SK-N-SH (cell line): Measurements from ENCODE around the gene ABCA4. TPM values are rescaled to one million over a fixed set of nuclear protein-coding genes. Genes with fewer than 3 reads are reported as not detected.

ENCODE experiments used
- CTCF ChIA-PET: fragments of 300-600, 350-600 bp; formaldehyde crosslinking; extraction: SDS; loops from one replicate; lab custom pipeline; 2021; lab: Yijun Ruan, JAX
- POLR2A ChIA-PET: fragments of 350-600 bp; sonication (Branson Sonifier 250); formaldehyde crosslinking; extraction: SDS; loops from one replicate; lab custom pipeline; 2020; ENCODE audit warnings: antibody characterized with exemption, inconsistent platforms; lab: Yijun Ruan, JAX
- DNase-seq: peaks from one replicate; pipeline ENCODE4 v3.0.0; 2012
- H2AFZ ChIP-seq: fragments of 200-600 bp; sonication (generic); 2 replicates; pipeline ENCODE4 v1.8.1; 2016; ENCODE audit warnings: antibody characterized with exemption, mild to moderate bottlenecking, low read depth
- H3F3A ChIP-seq: fragments of 200-600 bp; sonication (generic); replicated peaks from 2 replicates; pipeline ENCODE3; 2016; ENCODE audit warnings: antibody characterized with exemption, mild to moderate bottlenecking; ENCODE audit not compliant: insufficient read depth
- H3K27ac ChIP-seq, 2 experiments: fragments of 200-500 bp in 1 of 2; fragments of 200-600 bp in 1 of 2; sonication (Bioruptor generic) in 1 of 2; sonication (generic), shearing (Covaris generic) in 1 of 2; 2 replicates each; pipeline versions ENCODE4 v1.5.1 to v1.6.1; 2014 to 2016; ENCODE audit warnings: low read depth in 2 of 2, inconsistent platforms in 1 of 2, low read length in 1 of 2, mild to moderate bottlenecking in 1 of 2, mixed read lengths in 1 of 2
- H3K27me3 ChIP-seq: fragments of 200-600 bp; sonication (generic), shearing (Covaris generic); 2 replicates; pipeline ENCODE4 v1.6.1; 2016; ENCODE audit warnings: mixed run types; ENCODE audit not compliant: insufficient read depth
- H3K36me3 ChIP-seq, 2 experiments: fragments of 200-500 bp in 1 of 2; fragments of 200-600 bp in 1 of 2; sonication (Bioruptor generic) in 1 of 2; sonication (generic) in 1 of 2; replicated peaks in 1 of 2; 2 replicates each; pipeline versions ENCODE3 to v1.5.1; 2014 to 2016; ENCODE audit warnings: low read length in 1 of 2, mild to moderate bottlenecking in 1 of 2; ENCODE audit not compliant: insufficient read depth in 2 of 2, control insufficient read depth in 1 of 2
- H3K4me1 ChIP-seq, 2 experiments: fragments of 200-500 bp in 1 of 2; fragments of 200-600 bp in 1 of 2; sonication (Bioruptor generic) in 1 of 2; sonication (generic), shearing (Covaris generic) in 1 of 2; 2 replicates each; pipeline versions ENCODE4 v1.5.1 to v1.6.1; 2014 to 2016; ENCODE audit warnings: low read depth in 1 of 2, low read length in 1 of 2, mixed run types in 1 of 2; ENCODE audit not compliant: insufficient read depth in 2 of 2, control insufficient read depth in 1 of 2
- H3K4me2 ChIP-seq: fragments of 200-600 bp; sonication (generic), shearing (Covaris generic); 2 replicates; pipeline ENCODE4 v1.6.1; 2017; ENCODE audit warnings: mixed run types
- H3K4me3 ChIP-seq, 2 experiments: fragments of 200-500 bp in 1 of 2; fragments of 200-600 bp in 1 of 2; sonication (Bioruptor generic) in 1 of 2; sonication (generic), shearing (Covaris generic) in 1 of 2; 2 replicates each; pipeline versions ENCODE4 v1.5.1 to v1.8.1; 2014 to 2016; ENCODE audit warnings: low read depth in 2 of 2, inconsistent platforms in 1 of 2, low read length in 1 of 2, mild to moderate bottlenecking in 1 of 2, mixed read lengths in 1 of 2, moderate library complexity in 1 of 2
- H3K79me2 ChIP-seq: fragments of 200-600 bp; sonication (generic); 2 replicates; pipeline ENCODE4 v1.8.1; 2017; ENCODE audit warnings: mild to moderate bottlenecking; ENCODE audit not compliant: insufficient read depth
- H3K9ac ChIP-seq: fragments of 200-600 bp; sonication (generic); 2 replicates; pipeline ENCODE4 v1.6.1; 2017; ENCODE audit warnings: mixed run types
- H3K9me2 ChIP-seq: fragments of 200-600 bp; sonication (generic); 2 replicates; pipeline ENCODE4 v1.6.1; 2017; ENCODE audit warnings: mixed run types
- H3K9me3 ChIP-seq: fragments of 200-600 bp; sonication (generic); 2 replicates; pipeline ENCODE4 v1.6.1; 2017; ENCODE audit warnings: mixed run types, mild to moderate bottlenecking, moderate library complexity
- H4K20me1 ChIP-seq: fragments of 200-600 bp; sonication (generic); 2 replicates; pipeline ENCODE4 v1.6.1; 2017; ENCODE audit warnings: mild to moderate bottlenecking, mixed run types; ENCODE audit not compliant: insufficient read depth
- EP300 ChIP-seq, 2 experiments: IDR thresholded peaks; 2 replicates each; pipeline versions ENCODE4 v1.4.0 to v1.6.1; 2012; ENCODE audit warnings: borderline replicate concordance in 1 of 2, low read depth in 1 of 2, low read length in 1 of 2
- EZH2phosphoT487 ChIP-seq: fragments of 200-600 bp; sonication (generic); IDR thresholded peaks from 2 replicates; pipeline ENCODE4 v1.6.1; 2017; ENCODE audit warnings: low read depth, mixed run types, mild to moderate bottlenecking, antibody characterized with exemption, moderate library complexity, borderline replicate concordance
- FOXM1 ChIP-seq: IDR thresholded peaks from 2 replicates; pipeline ENCODE4 v1.4.0; 2012; ENCODE audit warnings: low read depth, mild to moderate bottlenecking
- GABPA ChIP-seq: IDR thresholded peaks from 2 replicates; pipeline ENCODE4 v1.4.0; 2012; ENCODE audit warnings: low read depth, mild to moderate bottlenecking
- JUND ChIP-seq: IDR thresholded peaks from 2 replicates; pipeline ENCODE4 v1.4.0; 2012
- MXI1 ChIP-seq: IDR thresholded peaks from 2 replicates; pipeline ENCODE4 v1.6.1; 2012; ENCODE audit warnings: mild to moderate bottlenecking, low read depth, low read length, improper control_type of control experiment
- NFIC ChIP-seq: IDR thresholded peaks from 2 replicates; pipeline ENCODE4 v1.4.0; 2012; ENCODE audit warnings: borderline replicate concordance
- NRF1 ChIP-seq: IDR thresholded peaks from 2 replicates; pipeline ENCODE4 v1.6.1; 2012; ENCODE audit warnings: low read depth, mild to moderate bottlenecking, low read length
- POLR2AphosphoS5 ChIP-seq: IDR thresholded peaks from 2 replicates; pipeline ENCODE4 v1.6.1; 2012; ENCODE audit warnings: low read depth, low read length
- RAD21 ChIP-seq: IDR thresholded peaks from 2 replicates; pipeline ENCODE4 v1.6.1; 2012; ENCODE audit warnings: mild to moderate bottlenecking, low read length
- TAF1 ChIP-seq: IDR thresholded peaks from 2 replicates; pipeline ENCODE4 v1.6.1; 2012; ENCODE audit warnings: low read depth, mild to moderate bottlenecking, low read length, moderate library complexity, borderline replicate concordance
- TCF12 ChIP-seq: IDR thresholded peaks from 2 replicates; pipeline ENCODE4 v1.4.0; 2012
- TEAD4 ChIP-seq: IDR thresholded peaks from 2 replicates; pipeline ENCODE4 v1.4.0; 2012; ENCODE audit warnings: mild to moderate bottlenecking, borderline replicate concordance; ENCODE audit not compliant: insufficient read depth
- YY1 ChIP-seq: IDR thresholded peaks from 2 replicates; pipeline ENCODE4 v1.4.0; 2012; ENCODE audit warnings: low read depth, mild to moderate bottlenecking
- WGBS: methylation state at CpG from one replicate; pipeline ENCODE4 v1.1.6; 2017; ENCODE audit warnings: low lambda C conversion rate; 5-methylcytosine and 5-hydroxymethylcytosine counted together
- polyA plus RNA-seq, 3 experiments: library from polyadenylated mRNA; depleted of rRNA; stranded (reverse); fragments of >200 nt; gene quantifications; 2 replicates each; pipeline ENCODE4 v1.2.3, GENCODE V29; 2012
- TF ChIP-seq, protein P1 (sequence below): IDR thresholded peaks from 2 replicates; pipeline ENCODE4 v1.4.0; 2012; ENCODE audit warnings: low read depth, borderline replicate concordance
- TF ChIP-seq, protein P2 (sequence below): fragments of 200-600 bp; sonication (generic); IDR thresholded peaks from 2 replicates; pipeline ENCODE4 v1.6.1; 2017; ENCODE audit warnings: antibody characterized with exemption, mild to moderate bottlenecking, moderate library complexity

Gene ABCA4
- polyA plus RNA-seq, 1 of the 3 experiments (the other 2 are of a cell fraction): 0.03 TPM

DNA sequence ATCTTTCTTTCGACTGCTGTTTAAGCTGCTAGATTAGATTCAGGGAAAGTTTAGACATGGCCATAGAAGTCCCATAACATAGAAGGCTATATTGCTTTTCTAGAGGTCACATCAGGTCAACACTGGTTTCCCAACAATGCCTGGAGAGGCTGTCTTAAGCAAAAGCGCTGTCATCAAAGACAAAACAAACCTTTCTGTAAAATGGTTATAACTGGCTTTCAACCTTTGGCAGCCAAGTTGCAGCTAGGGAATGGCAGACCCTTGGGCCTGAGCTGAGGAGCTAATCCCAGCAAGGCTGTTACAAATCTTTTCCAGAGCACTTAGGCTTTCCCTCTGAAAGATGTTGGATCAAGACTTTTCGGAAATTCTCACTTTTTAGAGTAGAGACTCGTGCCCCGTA is 11.2 kb upstream of the ABCA4 start:
- TF ChIP-seq, protein P1, sequence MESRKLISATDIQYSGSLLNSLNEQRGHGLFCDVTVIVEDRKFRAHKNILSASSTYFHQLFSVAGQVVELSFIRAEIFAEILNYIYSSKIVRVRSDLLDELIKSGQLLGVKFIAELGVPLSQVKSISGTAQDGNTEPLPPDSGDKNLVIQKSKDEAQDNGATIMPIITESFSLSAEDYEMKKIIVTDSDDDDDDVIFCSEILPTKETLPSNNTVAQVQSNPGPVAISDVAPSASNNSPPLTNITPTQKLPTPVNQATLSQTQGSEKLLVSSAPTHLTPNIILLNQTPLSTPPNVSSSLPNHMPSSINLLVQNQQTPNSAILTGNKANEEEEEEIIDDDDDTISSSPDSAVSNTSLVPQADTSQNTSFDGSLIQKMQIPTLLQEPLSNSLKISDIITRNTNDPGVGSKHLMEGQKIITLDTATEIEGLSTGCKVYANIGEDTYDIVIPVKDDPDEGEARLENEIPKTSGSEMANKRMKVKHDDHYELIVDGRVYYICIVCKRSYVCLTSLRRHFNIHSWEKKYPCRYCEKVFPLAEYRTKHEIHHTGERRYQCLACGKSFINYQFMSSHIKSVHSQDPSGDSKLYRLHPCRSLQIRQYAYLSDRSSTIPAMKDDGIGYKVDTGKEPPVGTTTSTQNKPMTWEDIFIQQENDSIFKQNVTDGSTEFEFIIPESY: no peak
- TF ChIP-seq, protein P2, sequence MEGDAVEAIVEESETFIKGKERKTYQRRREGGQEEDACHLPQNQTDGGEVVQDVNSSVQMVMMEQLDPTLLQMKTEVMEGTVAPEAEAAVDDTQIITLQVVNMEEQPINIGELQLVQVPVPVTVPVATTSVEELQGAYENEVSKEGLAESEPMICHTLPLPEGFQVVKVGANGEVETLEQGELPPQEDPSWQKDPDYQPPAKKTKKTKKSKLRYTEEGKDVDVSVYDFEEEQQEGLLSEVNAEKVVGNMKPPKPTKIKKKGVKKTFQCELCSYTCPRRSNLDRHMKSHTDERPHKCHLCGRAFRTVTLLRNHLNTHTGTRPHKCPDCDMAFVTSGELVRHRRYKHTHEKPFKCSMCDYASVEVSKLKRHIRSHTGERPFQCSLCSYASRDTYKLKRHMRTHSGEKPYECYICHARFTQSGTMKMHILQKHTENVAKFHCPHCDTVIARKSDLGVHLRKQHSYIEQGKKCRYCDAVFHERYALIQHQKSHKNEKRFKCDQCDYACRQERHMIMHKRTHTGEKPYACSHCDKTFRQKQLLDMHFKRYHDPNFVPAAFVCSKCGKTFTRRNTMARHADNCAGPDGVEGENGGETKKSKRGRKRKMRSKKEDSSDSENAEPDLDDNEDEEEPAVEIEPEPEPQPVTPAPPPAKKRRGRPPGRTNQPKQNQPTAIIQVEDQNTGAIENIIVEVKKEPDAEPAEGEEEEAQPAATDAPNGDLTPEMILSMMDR: no peak
- no peak for TF ChIP-seq TCF12
- TF ChIP-seq YY1: no peak
- no peak for TF ChIP-seq NFIC
- no peak for TF ChIP-seq GABPA
- no peak for TF ChIP-seq NRF1
- no peak for TF ChIP-seq FOXM1
- no peak for TF ChIP-seq MXI1
- TF ChIP-seq EZH2phosphoT487: no peak
- TF ChIP-seq RAD21: no peak
- TF ChIP-seq TEAD4: no peak
- TF ChIP-seq TAF1: no peak
- TF ChIP-seq POLR2AphosphoS5: no peak
- no peak for TF ChIP-seq EP300 (IDR thresholded peaks at IDR 0.05; ENCODE audit: borderline replicate concordance in 1 of 2, low read depth in 1 of 2, low read length in 1 of 2)
- TF ChIP-seq JUND: no peak
- TF ChIP-seq, all 33 proteins: peak for 0
- no peaks in the 10 kb centered on the region for H3K36me3 ChIP-seq
- H3K9me3 ChIP-seq: no peaks in the 10 kb centered on the region
- H3F3A ChIP-seq: no peaks in the 10 kb centered on the region
- H2AFZ ChIP-seq: no peak overlapping the region
- no peaks in the 10 kb centered on the region for H3K9me2 ChIP-seq
- H3K27ac ChIP-seq: no peak overlapping the region
- no peak overlapping the region for H3K4me3 ChIP-seq
- H4K20me1 ChIP-seq: no peaks in the 10 kb centered on the region
- ChIA-PET POLR2A (no interaction called here), CTCF (interaction anchor here (0.6 to 1.6 kb wide), 3 partner anchors 69 to 204 kb away, joined by 3 to 5 read pairs (median 5); no protein-coding TSS in a partner anchor)
- H3K79me2 ChIP-seq: no peaks in the 10 kb centered on the region
- no peaks in the 10 kb centered on the region; a peak in 1 of 4 replicates for H3K4me1 ChIP-seq
- no peaks in the 10 kb centered on the region for H3K27me3 ChIP-seq
- WGBS: 89% methylated on average over 5 of the region's 5 CpGs
- DNase-seq: no peak
- H3K4me2 ChIP-seq: no peak overlapping the region
- no peak overlapping the region for H3K9ac ChIP-seq
